ENCODE results near the gene SHLD2.
"Not testable (repeated sequence)": the region's sequence is repeated elsewhere in the genome, so short reads cannot be mapped to it uniquely, and the experiment has no call there.

Gene SHLD2

GRCh38 chr10:87083576-87084290 is 11.3 kb upstream of the SHLD2 start:
- DNase-seq (ENCODE audit: low read depth in 2 of 2), result not testable (repeated sequence)

GRCh38 chr10:87084291-87084782 is 10.7 kb upstream of the SHLD2 start:
- DNase-seq (ENCODE audit: low read depth in 2 of 2), result not testable (repeated sequence)

- DNase-seq (ENCODE audit: low read depth in 2 of 2), result no peak
Observed at GRCh38 chr10:87085537-87085936, 9.5 kb upstream of the SHLD2 start.

- DNase-seq (ENCODE audit: low read depth in 2 of 2), result no peak
Observed at GRCh38 chr10:87089746-87090145, 5.3 kb upstream of the SHLD2 start.

GRCh38 chr10:87090779-87091178 is 4.2 kb upstream of the SHLD2 start:
- DNase-seq (ENCODE audit: low read depth in 2 of 2), result no peak

- no peak for DNase-seq (ENCODE audit: low read depth in 2 of 2)
Observed at GRCh38 chr10:87092376-87092860, 2.6 kb upstream of the SHLD2 start.

- DNase-seq (ENCODE audit: low read depth in 2 of 2), result no peak
Observed at GRCh38 chr10:87092861-87093631, 2.0 kb upstream of the SHLD2 start.

GRCh38 chr10:87093632-87094372 is 1.2 kb upstream of the SHLD2 start:
- DNase-seq (ENCODE audit: low read depth in 2 of 2), result peak in 1 of 2 donors; percentile 55

- peak; percentile 32 to 40 for DNase-seq (ENCODE audit: low read depth in 2 of 2)
Observed at GRCh38 chr10:87095236-87095945, 385 bp downstream of the SHLD2 start.

- DNase-seq (ENCODE audit: low read depth in 2 of 2), result no peak
Observed at GRCh38 chr10:87101996-87102395, 7.0 kb downstream of the SHLD2 start.

GRCh38 chr10:87104727-87105126 is 9.7 kb downstream of the SHLD2 start:
- DNase-seq (ENCODE audit: low read depth in 2 of 2), result not testable (repeated sequence)

GRCh38 chr10:87105446-87106124 is 10.6 kb downstream of the SHLD2 start:
- no peak for DNase-seq (ENCODE audit: low read depth in 2 of 2)

GRCh38 chr10:87118122-87118521 is 23.1 kb downstream of the SHLD2 start:
- not testable (repeated sequence) for DNase-seq (ENCODE audit: low read depth in 2 of 2)

GRCh38 chr10:87119029-87119428 is 24.0 kb downstream of the SHLD2 start:
- not testable (repeated sequence) for DNase-seq (ENCODE audit: low read depth in 2 of 2)

GRCh38 chr10:87123351-87123750 is 28.3 kb downstream of the SHLD2 start:
- not testable (repeated sequence) for DNase-seq (ENCODE audit: low read depth in 2 of 2)

GRCh38 chr10:87127048-87127447 is 32.0 kb downstream of the SHLD2 start:
- DNase-seq (ENCODE audit: low read depth in 2 of 2), result not testable (repeated sequence)

- DNase-seq (ENCODE audit: low read depth in 2 of 2), result not testable (repeated sequence)
Observed at GRCh38 chr10:87127607-87128156, 32.7 kb downstream of the SHLD2 start.

- not testable (repeated sequence) for DNase-seq (ENCODE audit: low read depth in 2 of 2)
Observed at GRCh38 chr10:87132176-87132575, 37.2 kb downstream of the SHLD2 start.

- DNase-seq (ENCODE audit: low read depth in 2 of 2), result not testable (repeated sequence)
Observed at GRCh38 chr10:87133936-87134335, 38.9 kb downstream of the SHLD2 start.

- not testable (repeated sequence) for DNase-seq (ENCODE audit: low read depth in 2 of 2)
Observed at GRCh38 chr10:87134440-87134839, 39.4 kb downstream of the SHLD2 start.
